ENCODE measurements around the gene TM2D1. TPM values are rescaled to one million over a fixed set of nuclear protein-coding genes. Genes with fewer than 3 reads are reported as not detected.

Gene TM2D1
- total RNA-seq, 1 donor from 2014 or later, result 47.8 TPM

GRCh38 chr1:61672376-61672775 lies 52.6 kb downstream of the TM2D1 start:
- Histone ChIP-seq H3K4me1 (no peaks in the 10 kb centered on the region), H3K27ac (no peak overlapping the region), H3K36me3 (no peaks in the 10 kb centered on the region), H3K4me3 (no peak overlapping the region), H3K9me3 (no peaks in the 10 kb centered on the region), H3K27me3 (ENCODE audit: low read depth) (no peaks in the 10 kb centered on the region)
- intact Hi-C loops (cut with DNase I), result no loop called here
- ATAC-seq (no peak), DNase-seq (no peak)
- no peak for TF ChIP-seq CTCF (IDR thresholded peaks at IDR 0.05)

GRCh38 chr1:61670445-61670844 lies 54.5 kb downstream of the TM2D1 start:
- DNase-seq (no peak), ATAC-seq (no peak)
- intact Hi-C loops (cut with DNase I), result no loop called here
- Histone ChIP-seq H3K4me1 (no peaks in the 10 kb centered on the region), H3K36me3 (no peaks in the 10 kb centered on the region), H3K9me3 (no peaks in the 10 kb centered on the region), H3K27me3 (ENCODE audit: low read depth) (no peaks in the 10 kb centered on the region), H3K27ac (no peak overlapping the region), H3K4me3 (no peak overlapping the region)
- no peak for TF ChIP-seq CTCF (IDR thresholded peaks at IDR 0.05)

- Histone ChIP-seq H3K4me1 (no peaks in the 10 kb centered on the region), H3K27me3 (ENCODE audit: low read depth) (no peaks in the 10 kb centered on the region), H3K36me3 (no peaks in the 10 kb centered on the region), H3K27ac (no peak overlapping the region), H3K9me3 (no peaks in the 10 kb centered on the region), H3K4me3 (no peak overlapping the region)
- intact Hi-C loops (cut with DNase I), result no loop called here
- no peak for TF ChIP-seq CTCF (IDR thresholded peaks at IDR 0.05)
- ATAC-seq (no peak), DNase-seq (no peak)
These were observed 54.9 kb downstream of the TM2D1 start for GRCh38 chr1:61670016-61670415.

- no peaks in the 10 kb centered on the region for H3K9me3 ChIP-seq
These were observed 65.9 kb downstream of the TM2D1 start for GRCh38 chr1:61659061-61659460.

GRCh38 chr1:61655453-61655852 lies 69.5 kb downstream of the TM2D1 start:
- Histone ChIP-seq H3K9me3 (no peaks in the 10 kb centered on the region), H3K36me3 (no peaks in the 10 kb centered on the region), H3K27me3 (ENCODE audit: low read depth) (no peaks in the 10 kb centered on the region), H3K27ac (no peak overlapping the region), H3K4me1 (no peaks in the 10 kb centered on the region), H3K4me3 (no peak overlapping the region)
- no peak for TF ChIP-seq CTCF (IDR thresholded peaks at IDR 0.05)
- no peak for DNase-seq
- no peak for ATAC-seq
- intact Hi-C loops (cut with DNase I), result no loop called here

More at GRCh38 chr1:61659061-61659460, 65.9 kb downstream of the TM2D1 start:
- no peak for TF ChIP-seq CTCF (IDR thresholded peaks at IDR 0.05)
- no peak overlapping the region for H3K27ac ChIP-seq
- no peaks in the 10 kb centered on the region for H3K27me3 ChIP-seq (ENCODE audit: low read depth)
- intact Hi-C loops (cut with DNase I), result no loop called here
- no peak overlapping the region for H3K4me3 ChIP-seq
- DNase-seq (no peak), ATAC-seq (no peak)
- H3K36me3 ChIP-seq, result no peaks in the 10 kb centered on the region
- H3K4me1 ChIP-seq, result no peaks in the 10 kb centered on the region

GRCh38 chr1:61654067-61654466 lies 70.9 kb downstream of the TM2D1 start:
- Histone ChIP-seq H3K4me1 (no peaks in the 10 kb centered on the region), H3K9me3 (no peaks in the 10 kb centered on the region), H3K4me3 (no peak overlapping the region), H3K27ac (no peak overlapping the region), H3K36me3 (no peaks in the 10 kb centered on the region), H3K27me3 (ENCODE audit: low read depth) (no peaks in the 10 kb centered on the region)
- intact Hi-C loops (cut with DNase I), result no loop called here
- ATAC-seq, result no peak
- no peak for TF ChIP-seq CTCF (IDR thresholded peaks at IDR 0.05)
- no peak for DNase-seq

Measured in lower lobe of right lung (tissue), 2 donors.